MCF 10A (cell line): ENCODE measurements around the gene AMHR2. TPM values are rescaled to one million over a fixed set of nuclear protein-coding genes. Genes with fewer than 3 reads are reported as not detected.

Source experiments
- BruUV-seq: library from RNA; stranded (reverse); fragments of 400-500 nt; replicated peaks from 2 replicates; lab custom pipeline; 2021; lab: Mats Ljungman, UMichigan
- CTCF ChIA-PET: fragments of 300-600 bp; sonication (Branson Sonifier 250); formaldehyde crosslinking; extraction: SDS; loops from one replicate; lab custom pipeline; 2021; ENCODE audit warnings: antibody characterized with exemption, inconsistent platforms; lab: Yijun Ruan, JAX
- POLR2A ChIA-PET: fragments of 300-600, 350-650 bp; sonication (Branson Sonifier 250); formaldehyde crosslinking; extraction: SDS; loops from one replicate; lab custom pipeline; 2020; ENCODE audit warnings: antibody characterized with exemption, inconsistent platforms; lab: Yijun Ruan, JAX
- DNase-seq: peaks from one replicate; pipeline ENCODE4 v3.0.0-alpha.2; 2018; ENCODE audit not compliant: unreplicated experiment
- H3K27ac Mint-ChIP-seq: one replicate; pipeline ENCODE4 v1.8.0; 2022; ENCODE audit warnings: mild to moderate bottlenecking, low read depth, mixed read lengths; ENCODE audit not compliant: unreplicated experiment
- H3K27me3 Mint-ChIP-seq: one replicate; pipeline ENCODE4 v1.8.0; 2022; ENCODE audit warnings: mixed read lengths; ENCODE audit not compliant: insufficient read depth, unreplicated experiment
- H3K36me3 Mint-ChIP-seq: one replicate; pipeline ENCODE4 v1.8.0; 2022; ENCODE audit warnings: mild to moderate bottlenecking, moderate library complexity, mixed read lengths; ENCODE audit not compliant: insufficient read depth, unreplicated experiment
- H3K4me1 Mint-ChIP-seq: one replicate; pipeline ENCODE4 v1.8.0; 2022; ENCODE audit warnings: mixed read lengths; ENCODE audit not compliant: insufficient read depth, unreplicated experiment
- H3K4me3 Mint-ChIP-seq: one replicate; pipeline ENCODE4 v1.8.0; 2022; ENCODE audit warnings: mild to moderate bottlenecking, moderate library complexity, mixed read lengths; ENCODE audit not compliant: unreplicated experiment
- H3K9me3 Mint-ChIP-seq: one replicate; pipeline ENCODE4 v1.8.0; 2022; ENCODE audit warnings: mixed read lengths; ENCODE audit not compliant: unreplicated experiment
- CTCF ChIP-seq: fragments of 200-600 bp; IDR thresholded peaks from one replicate; pipeline ENCODE4 v1.8.0; 2022; ENCODE audit warnings: antibody characterized with exemption, mild to moderate bottlenecking; ENCODE audit not compliant: unreplicated experiment
- intact Hi-C: fragments of 100-400 bp; cut with micrococcal nuclease; formaldehyde crosslinking; loops from 2 replicates; pipeline ENCODE4 v1.14.1; 2022
- total RNA-seq: library from RNA; stranded (reverse); gene quantifications from 2 replicates; pipeline ENCODE4 v1.2.3, GENCODE V29; 2022

The AMHR2 gene
- total RNA-seq, 1 experiment from 2014 or later, result not detected

GRCh38 chr12:53378724-53379388 lies 44.8 kb upstream of the AMHR2 start:
- peak; percentile 17 for DNase-seq
- H3K36me3 Mint-ChIP-seq, result peaks cover 21% of the 10 kb centered on the region
- H3K4me3 Mint-ChIP-seq, result no peak overlapping the region
- TF ChIP-seq CTCF, result no peak
- no peak overlapping the region for H3K27ac Mint-ChIP-seq
- POLR2A ChIA-PET, result interaction anchor here (0.6 to 5.3 kb wide), 35 partner anchors 10 to 1072 kb away, joined by 3 to 49 read pairs (median 4); partner anchors contain the start of genes AAAS, ATF7, CSAD and EIF4B
- no peaks in the 10 kb centered on the region for H3K27me3 Mint-ChIP-seq
- BruUV-seq, result TSS peak; percentile 98
- intact Hi-C loops, result no loop called here
- CTCF ChIA-PET, result interaction anchor here (0.6 to 3.3 kb wide), 7 partner anchors 20 to 307 kb away, joined by 3 to 26 read pairs (median 4); partner anchors contain the start of gene AAAS
- H3K9me3 Mint-ChIP-seq, result no peaks in the 10 kb centered on the region
- H3K4me1 Mint-ChIP-seq, result peaks cover 27% of the 10 kb centered on the region

DNA sequence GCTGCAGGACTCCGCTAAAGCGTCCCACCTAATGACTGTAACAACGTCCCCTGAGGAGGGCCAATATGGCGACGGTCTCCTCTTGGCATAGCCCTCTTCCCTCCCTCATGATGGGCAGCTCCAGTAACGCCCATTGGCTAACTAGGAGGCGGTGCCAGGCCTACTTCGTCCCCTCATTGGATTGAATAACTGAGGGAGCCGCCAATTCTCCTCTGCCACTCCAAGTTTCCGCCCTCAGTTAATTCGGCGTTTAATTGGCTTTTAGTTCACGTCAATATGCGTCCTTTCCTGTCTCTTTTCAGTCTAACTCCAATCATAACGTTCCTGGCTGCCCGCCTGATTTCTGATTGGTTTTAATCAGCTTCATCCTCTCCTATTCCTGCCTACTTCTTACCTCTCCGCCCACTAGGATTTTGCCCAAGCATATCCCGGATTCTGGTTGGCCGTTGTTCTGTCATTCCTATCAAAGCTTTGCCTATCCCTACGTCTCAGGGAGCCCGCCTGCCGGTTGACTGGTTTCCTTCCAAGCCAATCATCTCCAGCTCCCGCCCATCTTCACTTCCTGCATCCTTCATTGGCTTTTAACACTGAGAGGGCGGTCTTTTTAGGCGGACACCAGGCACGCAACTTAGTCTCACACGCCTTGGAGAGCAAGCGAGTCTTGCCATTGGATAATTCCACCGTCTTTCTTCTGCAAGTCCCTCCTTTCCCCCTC lies 44.1 kb upstream of the AMHR2 start:
- no peak for TF ChIP-seq CTCF
- DNase-seq, result peak; percentile 100
- no peak overlapping the region for H3K27ac Mint-ChIP-seq
- H3K36me3 Mint-ChIP-seq, result peaks cover 28% of the 10 kb centered on the region
- intact Hi-C loops, result loop anchor here (2.0 kb wide), 1 partner anchor 55 kb away; no protein-coding TSS in a partner anchor
- no peaks in the 10 kb centered on the region for H3K27me3 Mint-ChIP-seq
- ChIA-PET POLR2A (interaction anchor here (0.6 to 5.3 kb wide), 40 partner anchors 11 to 901 kb away, joined by 3 to 49 read pairs (median 4); partner anchors contain the start of genes AAAS, AMHR2, ATF7 and EIF4B), CTCF (interaction anchor here (0.6 to 3.3 kb wide), 8 partner anchors 27 to 308 kb away, joined by 3 to 26 read pairs (median 4); partner anchors contain the start of gene AAAS)
- BruUV-seq, result no TSS peak
- no peaks in the 10 kb centered on the region for H3K9me3 Mint-ChIP-seq
- H3K4me3 Mint-ChIP-seq, result no peak overlapping the region
- peaks cover 27% of the 10 kb centered on the region for H3K4me1 Mint-ChIP-seq

- no TSS peak for BruUV-seq
- Mint-ChIP-seq H3K9me3 (no peaks in the 10 kb centered on the region), H3K4me3 (no peak within 1 kb of the TSS), H3K27me3 (no peaks in the 10 kb centered on the region), H3K4me1 (peaks cover 27% of the 10 kb centered on the region), H3K27ac (no peak within 1 kb of the TSS), H3K36me3 (peaks cover 35% of the 10 kb centered on the region)
- POLR2A ChIA-PET, result interaction anchor here (0.7 to 5.3 kb wide), 39 partner anchors 11 to 900 kb away, joined by 3 to 65 read pairs (median 6); partner anchors contain the start of genes AAAS, AMHR2, EIF4B and HNRNPA1
- intact Hi-C loops, result loop anchor here (2.0 kb wide), 1 partner anchor 55 kb away; no protein-coding TSS in a partner anchor
- no peak for TF ChIP-seq CTCF
- CTCF ChIA-PET, result interaction anchor here (0.6 to 7.2 kb wide), 12 partner anchors 17 to 111 kb away, joined by 3 to 135 read pairs (median 9); partner anchors contain the start of gene AAAS
- DNase-seq, result peak; percentile 91
Observed at GRCh38 chr12:53380104-53380793, 43.4 kb upstream of the AMHR2 start, which contains the start of gene SP1. TSS of gene SP1 (plus strand) at chr12:53380176. CDS start at chr12:53380292, 116 bp downstream.
